ENCODE measurements around the gene AGAP1.
"Not testable (repeated sequence)": the region's sequence is repeated elsewhere in the genome, so short reads cannot be mapped to it uniquely, and the experiment has no call there.

The AGAP1 gene

DNA sequence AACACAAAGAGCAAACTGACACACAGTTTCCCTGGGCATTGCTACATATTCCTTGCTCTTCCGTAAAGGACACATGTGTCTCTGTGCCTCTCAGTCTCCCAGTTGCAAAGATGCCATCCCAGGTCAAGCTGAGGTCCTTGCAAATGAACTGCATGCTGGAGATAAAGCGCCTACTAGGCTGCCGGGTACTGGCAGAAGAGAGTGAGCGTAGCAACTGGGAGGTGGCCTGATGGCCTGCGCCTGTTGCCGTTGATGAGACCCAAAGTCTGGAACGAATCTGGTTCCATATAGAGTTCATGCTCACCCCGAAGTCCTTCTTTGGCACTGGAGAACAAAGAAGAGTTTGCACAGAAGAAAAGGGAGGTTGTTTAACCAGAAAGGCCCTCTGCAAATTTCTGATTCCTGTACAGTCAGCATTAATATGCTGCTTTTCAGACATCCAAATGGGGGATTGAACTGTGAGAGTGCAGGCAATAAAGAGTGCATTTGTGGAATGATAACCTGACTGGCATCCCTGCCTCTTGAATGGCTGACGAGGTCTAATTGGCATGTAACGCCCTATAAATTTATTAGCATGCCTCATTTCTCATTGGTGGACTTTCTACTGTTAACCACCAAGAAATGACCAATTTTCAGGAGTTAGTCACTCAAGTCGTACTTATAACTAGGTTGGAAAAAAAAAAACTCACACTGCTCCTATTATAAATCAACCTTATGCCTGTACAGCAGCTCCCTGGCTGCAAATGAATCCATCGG lies 595.6 kb downstream of the AGAP1 start:
- intact Hi-C loops (cut with DNase I): no loop called here
- peak in 2 of 10 donors; percentile 51 to 61 for DNase-seq

GRCh38 chr2:236090027-236090382 lies 596.2 kb downstream of the AGAP1 start:
- intact Hi-C loops (cut with DNase I): no loop called here
- DNase-seq: peak in 2 of 10 donors; percentile 44 to 55

DNA sequence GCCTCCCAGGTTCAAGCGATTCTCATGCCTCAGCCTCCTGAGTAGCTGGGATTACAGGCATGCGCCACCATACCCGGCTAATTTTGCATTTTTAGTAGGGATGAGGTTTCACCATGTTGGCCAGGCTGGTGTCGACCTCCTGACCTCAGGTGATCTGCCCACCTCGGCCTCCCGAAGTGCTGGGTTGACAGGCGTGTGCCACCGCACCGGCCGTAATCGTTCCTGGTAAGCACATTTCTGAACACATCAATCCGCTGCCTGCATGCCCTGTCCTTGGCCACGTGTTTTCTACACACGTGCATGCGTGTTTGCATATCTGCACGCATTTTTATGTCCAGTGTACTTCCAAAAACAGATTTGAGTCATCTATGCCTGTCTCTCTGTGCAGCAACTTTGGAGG lies 597.0 kb downstream of the AGAP1 start:
- intact Hi-C loops (cut with DNase I): not testable (repeated sequence)
- peak in 2 of 10 donors; percentile 36 to 38 for DNase-seq

DNA sequence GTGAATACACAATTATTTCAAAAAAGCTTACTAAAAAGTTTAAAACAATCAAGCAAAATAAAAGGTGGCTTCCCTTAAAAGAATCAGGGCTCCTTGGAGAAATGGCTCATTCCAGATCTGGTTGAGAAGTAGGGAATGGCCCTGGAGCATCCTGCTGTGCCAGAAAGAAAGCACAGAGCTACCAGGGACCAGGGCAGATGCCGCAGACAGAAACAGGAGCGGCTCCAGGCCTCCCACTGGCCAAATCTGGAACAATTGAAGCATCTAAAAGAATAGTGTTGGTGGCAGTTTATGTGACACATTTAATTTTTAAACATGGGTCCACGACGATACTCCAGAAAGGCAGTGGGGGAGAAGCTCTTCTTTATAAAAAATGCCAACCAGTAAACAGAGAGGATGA lies 598.9 kb downstream of the AGAP1 start:
- DNase-seq: peak in 3 of 10 donors; percentile 21 to 79 (median 78)
- intact Hi-C loops (cut with DNase I): no loop called here

DNA sequence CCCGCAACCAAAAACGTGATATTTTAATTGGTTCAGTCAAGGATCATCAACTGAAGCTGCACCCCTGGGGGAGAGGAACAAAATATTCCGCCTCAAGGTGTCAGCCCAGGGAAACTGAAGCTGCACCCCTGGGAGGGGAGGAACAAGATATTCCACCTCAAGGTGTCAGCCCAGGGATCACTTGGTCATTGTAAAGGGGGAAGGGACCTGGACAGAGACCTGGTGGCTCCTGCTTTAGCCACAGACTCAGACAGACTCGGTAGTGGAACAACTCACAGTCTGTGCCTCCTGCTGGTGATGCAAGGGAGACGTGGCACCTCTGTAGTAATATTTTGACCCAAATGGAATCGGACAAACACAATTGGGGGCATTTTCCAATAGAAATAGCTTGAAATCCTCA lies 599.3 kb downstream of the AGAP1 start:
- intact Hi-C loops (cut with DNase I): no loop called here

DNA sequence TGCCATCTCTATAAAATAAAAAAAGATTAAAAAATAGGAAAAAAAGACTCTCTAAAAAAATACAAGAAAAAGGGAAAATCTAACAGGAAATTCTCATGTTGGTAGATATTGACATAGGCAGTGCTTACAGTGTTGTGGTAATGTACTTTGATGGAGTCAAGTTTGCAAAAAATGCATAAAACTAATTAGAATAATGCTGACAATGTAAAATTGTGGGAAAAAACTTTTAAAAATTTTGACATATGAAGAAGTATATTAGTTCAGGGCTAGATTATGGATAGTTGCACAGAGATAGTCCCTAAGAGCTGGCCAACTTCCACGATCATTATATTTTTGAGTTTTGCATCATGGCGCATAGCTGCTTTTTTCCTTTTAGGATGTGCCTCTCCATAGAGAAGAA lies 601.7 kb downstream of the AGAP1 start:
- DNase-seq: no peak
- intact Hi-C loops (cut with DNase I): no loop called here

More for the DNA sequence above, 599.3 kb downstream of the AGAP1 start:
- DNase-seq: no peak

GRCh38 chr2:236101311-236101950 lies 607.6 kb downstream of the AGAP1 start:
- DNase-seq: peak in 2 of 10 donors; percentile 24 to 57
- intact Hi-C loops (cut with DNase I): no loop called here

GRCh38 chr2:236102971-236103370 lies 609.1 kb downstream of the AGAP1 start:
- DNase-seq: peak in 2 of 10 donors; percentile 65 to 67
- intact Hi-C loops (cut with DNase I): no loop called here

- DNase-seq: peak in 2 of 10 donors; percentile 34 to 48
- intact Hi-C loops (cut with DNase I): no loop called here
Measured at GRCh38 chr2:236103981-236104380, 610.1 kb downstream of the AGAP1 start.

DNA sequence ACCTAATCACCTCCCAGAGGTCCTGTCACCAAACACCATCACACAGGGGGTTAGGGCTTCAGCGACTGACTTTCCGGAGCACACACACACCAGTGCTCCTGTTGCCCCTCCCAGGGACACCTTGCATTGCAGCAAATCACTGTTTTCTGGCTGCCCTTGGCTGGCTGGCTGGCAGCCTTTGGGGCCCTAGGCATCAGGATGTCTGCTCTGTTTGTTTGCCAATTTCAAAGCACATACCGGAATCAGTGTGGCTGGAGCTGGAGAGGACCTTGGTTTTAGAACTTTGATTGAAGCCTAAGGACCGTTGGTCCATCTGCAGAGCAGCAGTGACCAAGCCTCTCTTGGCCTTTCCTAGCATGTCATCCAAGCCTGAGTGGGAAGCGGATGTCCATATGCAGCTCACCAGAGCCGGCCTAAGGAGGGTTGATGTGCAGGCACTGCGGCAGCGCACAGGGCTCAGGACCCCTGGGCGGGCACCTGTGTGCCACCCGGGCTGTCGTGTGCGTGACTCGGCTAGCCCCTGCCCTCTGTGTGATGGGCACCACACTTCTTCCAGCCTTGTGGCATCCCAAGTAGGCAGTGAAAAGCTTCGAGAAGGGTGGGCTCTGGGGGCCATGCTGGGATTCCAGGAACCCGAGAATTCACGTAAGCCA lies 612.2 kb downstream of the AGAP1 start:
- intact Hi-C loops (cut with DNase I): no loop called here

DNA sequence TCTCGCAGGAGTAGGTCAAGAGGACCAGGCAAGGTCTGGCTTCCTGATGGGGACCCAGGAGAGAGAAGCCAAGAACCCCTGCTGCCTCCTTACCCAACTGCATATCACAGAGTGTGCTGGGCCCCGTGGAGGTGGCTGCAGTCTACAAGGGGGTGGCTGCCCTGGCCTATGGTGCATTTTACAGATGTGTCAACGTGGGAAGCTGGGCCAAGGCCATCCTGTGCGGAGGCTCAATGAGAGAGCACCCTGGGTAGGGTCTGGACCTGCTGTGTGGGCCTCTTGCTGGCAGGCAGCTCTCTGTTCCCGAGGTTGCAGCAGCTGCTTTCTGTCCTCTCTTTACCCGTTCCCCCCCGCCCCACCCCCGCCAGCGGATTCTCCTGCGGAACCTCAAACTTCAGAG lies 612.9 kb downstream of the AGAP1 start:
- intact Hi-C loops (cut with DNase I): no loop called here
- peak in 2 of 10 donors; percentile 42 to 72 for DNase-seq

More for the DNA sequence above, 612.2 kb downstream of the AGAP1 start:
- DNase-seq: peak in 2 of 10 donors; percentile 24 to 70

DNA sequence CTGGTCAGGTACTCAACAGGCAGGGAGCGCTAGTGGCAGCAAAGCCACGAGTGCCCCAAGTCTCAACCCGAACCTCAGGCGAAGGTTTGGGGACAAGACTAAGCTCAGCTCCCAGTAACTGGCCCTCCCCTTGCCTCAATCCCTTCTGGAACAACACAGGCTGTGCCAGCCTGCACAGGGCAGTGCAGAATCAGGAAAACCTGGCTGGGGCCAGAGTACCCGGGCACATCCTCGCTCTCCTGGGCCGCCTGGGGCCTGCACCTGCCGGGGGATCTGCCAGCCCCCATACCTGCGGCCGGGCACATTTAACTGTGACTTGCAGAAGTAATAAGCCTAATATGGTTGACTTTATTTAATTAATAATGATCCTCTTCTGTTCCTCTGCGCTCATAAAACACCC lies 613.7 kb downstream of the AGAP1 start:
- DNase-seq: peak in 2 of 10 donors; percentile 63 to 69
- intact Hi-C loops (cut with DNase I): no loop called here

DNA sequence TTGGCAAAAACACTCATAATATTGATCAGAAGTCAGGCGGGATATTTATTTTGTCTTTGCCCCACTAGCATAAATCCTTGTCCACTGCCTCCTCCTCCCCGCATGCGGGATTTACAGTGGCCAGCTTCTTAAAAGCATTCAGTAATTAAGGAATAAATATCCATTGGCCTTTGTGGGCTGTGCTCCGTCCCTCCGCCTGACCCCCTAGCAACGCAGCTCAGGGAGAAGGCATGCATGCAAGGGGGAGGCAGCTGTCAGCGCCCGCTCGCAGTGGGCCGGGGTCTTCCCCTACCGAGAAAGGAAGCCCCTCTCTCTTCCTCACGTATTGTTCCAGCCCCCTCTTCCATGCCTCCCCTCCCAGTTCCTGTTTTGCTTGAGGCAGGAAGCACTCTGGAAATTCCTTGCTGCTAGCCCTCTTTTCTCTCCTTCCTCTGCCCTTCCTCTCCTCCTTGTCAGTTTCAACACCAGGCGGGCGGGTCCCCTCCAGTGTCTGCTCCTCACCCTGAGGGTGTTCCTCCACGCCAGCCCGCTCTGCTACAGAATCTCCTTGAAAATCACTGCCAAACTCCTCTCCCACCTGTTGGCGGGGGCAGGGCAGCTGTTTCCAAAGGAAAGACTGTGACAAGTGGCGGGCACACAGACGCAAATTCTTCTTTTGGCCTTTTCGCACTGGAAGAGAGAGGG lies 614.2 kb downstream of the AGAP1 start:
- intact Hi-C loops (cut with DNase I): no loop called here
- peak in 2 of 10 donors; percentile 66 to 74 for DNase-seq

DNA sequence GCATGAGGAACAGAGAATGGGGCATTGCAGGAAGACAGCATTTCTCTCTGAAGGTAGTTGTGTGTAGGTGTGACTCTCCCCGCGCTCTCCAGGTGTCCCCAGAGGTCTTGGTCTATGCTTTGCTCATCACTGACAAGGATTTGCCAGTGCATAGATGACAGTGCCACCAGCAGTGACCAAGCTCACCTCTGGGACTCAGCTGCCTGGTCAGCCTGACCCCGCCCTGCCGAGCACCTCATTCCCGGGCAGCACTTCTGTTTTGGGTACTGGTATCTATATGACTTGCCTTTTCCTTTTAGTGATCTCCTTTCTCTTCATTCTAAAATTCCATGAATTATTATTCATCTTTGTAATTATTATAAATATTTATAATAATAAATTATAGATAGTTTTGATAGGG lies 615.2 kb downstream of the AGAP1 start:
- intact Hi-C loops (cut with DNase I): no loop called here
- DNase-seq: peak in 2 of 10 donors; percentile 16 to 58

GRCh38 chr2:236109473-236109872 lies 615.6 kb downstream of the AGAP1 start:
- peak in 2 of 10 donors; percentile 80 to 83 for DNase-seq
- intact Hi-C loops (cut with DNase I): no loop called here

- intact Hi-C loops (cut with DNase I): no loop called here
- DNase-seq: peak in 2 of 10 donors; percentile 67 to 76
Measured at GRCh38 chr2:236112466-236112865, 618.6 kb downstream of the AGAP1 start.

DNA sequence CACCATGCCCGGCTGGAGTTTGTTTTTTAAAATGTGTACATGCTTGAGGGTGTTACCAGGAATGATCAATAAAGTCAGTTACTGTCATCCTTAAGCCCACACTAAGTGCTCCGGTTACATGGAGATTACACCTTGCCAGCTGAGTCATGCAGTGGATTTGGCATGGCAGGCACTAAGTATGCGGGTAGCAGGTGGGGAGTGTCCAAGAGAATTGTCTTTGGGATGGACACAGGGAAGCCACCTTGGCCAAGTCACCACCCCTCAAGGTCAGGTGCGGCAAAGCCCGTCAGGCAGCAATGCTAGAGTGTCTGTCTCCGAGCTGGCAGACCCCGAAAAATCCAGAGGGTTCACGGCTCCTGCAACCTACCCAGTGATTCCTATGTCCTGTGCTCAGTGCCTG lies 619.6 kb downstream of the AGAP1 start:
- peak in 1 of 10 donors; percentile 71 for DNase-seq
- intact Hi-C loops (cut with DNase I): no loop called here

- DNase-seq: peak in 2 of 10 donors; percentile 33 to 38
- intact Hi-C loops (cut with DNase I): no loop called here
Measured at GRCh38 chr2:236113948-236114347, 620.1 kb downstream of the AGAP1 start.

DNA sequence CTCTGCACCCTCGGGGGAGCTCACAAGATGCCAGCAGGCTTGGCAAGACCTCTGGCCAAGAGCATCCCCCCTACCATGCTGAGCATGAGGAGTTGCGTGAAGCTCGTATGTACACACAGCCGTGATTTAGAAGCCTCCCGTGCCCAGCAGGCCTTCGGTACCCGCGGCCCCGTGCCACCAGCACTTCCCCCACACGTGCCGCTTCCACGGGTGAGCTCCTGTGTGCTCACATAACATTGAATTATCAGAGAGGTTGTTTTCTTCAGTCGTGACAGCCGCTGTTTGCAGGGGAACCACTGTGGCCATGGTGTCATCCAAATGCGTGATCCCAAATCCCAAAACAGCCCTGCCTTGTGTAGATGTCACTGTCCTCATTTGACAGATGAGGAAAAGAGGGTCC lies 621.1 kb downstream of the AGAP1 start:
- intact Hi-C loops (cut with DNase I): no loop called here
- DNase-seq: peak in 2 of 10 donors; percentile 42 to 54

DNA sequence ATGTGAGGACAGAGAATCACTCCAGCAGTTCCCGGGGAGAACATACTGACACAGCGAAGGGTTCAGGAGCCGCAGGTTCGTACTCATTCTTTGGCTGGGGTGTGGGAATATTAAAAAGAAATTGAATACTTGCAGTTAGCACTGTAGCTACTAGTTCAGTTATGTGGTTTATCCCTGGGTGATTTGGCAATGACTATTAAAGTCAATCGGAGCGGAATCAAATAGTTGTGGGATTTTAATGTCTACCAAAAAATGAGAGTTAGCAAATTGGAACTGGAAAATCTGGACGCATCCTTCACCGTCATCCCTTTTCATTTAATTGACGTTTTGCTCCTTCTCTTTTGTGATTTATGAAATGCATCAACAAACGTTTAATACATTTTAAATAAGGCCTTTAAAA lies 623.6 kb downstream of the AGAP1 start:
- intact Hi-C loops (cut with DNase I): no loop called here
- no peak for DNase-seq

DNA sequence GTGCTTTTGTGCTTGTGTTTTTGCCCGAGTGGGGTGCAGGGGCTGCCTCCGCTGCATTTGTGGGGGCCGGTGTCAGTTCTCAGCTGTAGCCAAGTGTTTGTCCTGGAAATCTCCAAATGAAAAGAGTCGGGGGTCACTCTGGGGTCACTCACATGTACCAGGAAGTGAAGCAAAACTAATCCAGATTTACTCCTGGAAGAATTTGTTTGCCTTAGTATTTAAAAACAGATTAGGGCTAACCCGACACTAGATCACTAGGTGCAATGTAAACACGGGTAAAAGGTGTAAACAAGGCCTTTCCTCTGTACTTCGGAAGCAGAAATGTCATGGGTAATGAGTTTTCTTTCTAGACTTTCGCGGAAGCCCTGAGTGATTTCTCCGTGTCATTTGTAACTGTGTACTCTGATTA lies 624.0 kb downstream of the AGAP1 start:
- DNase-seq: peak in 2 of 10 donors; percentile 10 to 63
- intact Hi-C loops (cut with DNase I): no loop called here

Measured in posterior cingulate gyrus (tissue), 11 donors.